Heart left ventricle (tissue), 16 donors: ENCODE results near the gene KIF16B. TPM values are rescaled to one million over a fixed set of nuclear protein-coding genes. Genes with fewer than 3 reads are reported as not detected.

Experiments used
- ATAC-seq, 4 donors: fragments of 200-7000 bp; cut with Tn5 transposase; one replicate each; pipeline ENCODE4 v1.9.1; 2020 to 2022; ENCODE audit warnings: moderate library complexity in 4 of 4, mild to moderate bottlenecking in 3 of 4, moderate number of reproducible peaks in 1 of 4
- DNase-seq, 5 donors: peaks; one replicate each; pipeline ENCODE4 v3.0.0-alpha.2; 2020
- H3K27ac ChIP-seq, 12 donors: fragments of 200-600 bp; sonication (generic) in 4 of 12; one replicate each; pipeline versions ENCODE4 v1.5.0 to v1.8.0; 2016 to 2022; ENCODE audit warnings: mild to moderate bottlenecking in 2 of 12
- H3K27me3 ChIP-seq, 9 donors: fragments of 200-600 bp; sonication (generic) in 2 of 9; one replicate each; pipeline versions ENCODE4 v1.5.1 to v1.8.0; 2016 to 2022; ENCODE audit warnings: mild to moderate bottlenecking in 3 of 9
- H3K36me3 ChIP-seq, 9 donors: fragments of 200-600 bp; sonication (generic) in 2 of 9; one replicate each; pipeline versions ENCODE4 v1.5.0 to v1.8.0; 2018 to 2022; ENCODE audit warnings: mild to moderate bottlenecking in 2 of 9
- H3K4me1 ChIP-seq, 12 donors: fragments of 200-600 bp; sonication (generic) in 4 of 12; one replicate each; pipeline versions ENCODE4 v1.5.0 to v1.8.0; 2016 to 2022; ENCODE audit warnings: mild to moderate bottlenecking in 3 of 12
- H3K4me3 ChIP-seq, 12 donors: fragments of 200-600 bp; sonication (generic) in 4 of 12; one replicate each; pipeline versions ENCODE4 v1.5.0 to v1.8.0; 2017 to 2022; ENCODE audit warnings: mild to moderate bottlenecking in 9 of 12, moderate library complexity in 4 of 12
- H3K9me3 ChIP-seq, 12 donors: fragments of 200-600 bp; sonication (generic) in 4 of 12; one replicate each; pipeline versions ENCODE4 v1.5.0 to v1.8.0; 2016 to 2022; ENCODE audit warnings: mild to moderate bottlenecking in 1 of 12
- CTCF ChIP-seq, 12 donors: fragments of 200-600 bp; sonication (generic) in 4 of 12; IDR thresholded peaks; one replicate each; pipeline versions ENCODE4 v1.5.0 to v1.8.0; 2018 to 2022; ENCODE audit warnings: antibody characterized with exemption in 12 of 12, mild to moderate bottlenecking in 5 of 12
- POLR2A ChIP-seq, 2 donors: fragments of 450-650 bp; IDR thresholded peaks; one replicate each; pipeline ENCODE4 v1.6.1; 2017; ENCODE audit warnings: antibody characterized with exemption in 2 of 2, mild to moderate bottlenecking in 2 of 2, moderate library complexity in 2 of 2
- WGBS, 4 donors: extraction: QIAGEN DNeasy Blood & Tissue Kit in 2 of 4; methylation state at CpG; one replicate each; pipeline versions ENCODE4 v1.1.5 to v1.1.7; 2013 to 2018; 5-methylcytosine and 5-hydroxymethylcytosine counted together
- intact Hi-C, 10 donors: fragments of 100-400 bp; cut with DNase I; formaldehyde crosslinking; loops; one replicate each; pipeline versions ENCODE4 v1.11.1 to v1.14.2; 2022
- long read RNA-seq, 3 donors: library from polyadenylated mRNA; unstranded; transcript quantifications; one replicate each; pipeline ENCODE4 v2.0.0, GENCODE V29; 2020 to 2021
- polyA plus RNA-seq, 2 donors: library from polyadenylated mRNA; stranded (reverse); fragments of 200-250 nt; gene quantifications; one replicate each; pipeline ENCODE4 v1.2.3, GENCODE V29; 2013
- total RNA-seq, 9 donors: library from RNA; depleted of rRNA in 2 of 9; stranded (reverse); fragments of >200 nt in 2 of 9; fragmentation: NEBNext Ultra II Directional in 3 of 9; extraction: Animal tissue kit (Norgen Biotek cat#: 25700) in 3 of 9; gene quantifications; one replicate each; pipeline versions ENCODE4 v1.1.0 to v1.2.4, GENCODE V29; 2016 to 2023
- donor health status: ischemic (EF 13 %, LVEDD 7.1; RV severe dilation, severe dysfunction).
- donor health status: healthy with polysubstance abuse.
- donor health status: DM: no; HTN: yes; CAD: no.
- donor health status: DM: no; HTN: no; CAD: no.
- donor health status: ischemic (EF 25% LVEDD 6.9; RV normal size, moderate dysfunction).
- donor health status: ischemic (EF 25% LVEDD 5.7; RV mildly dilated, moderate dysfunction).
- donor health status: healthy.
- donor health status: DM: yes; HTN: yes; CAD: no.
- donor health status: ischemic (EF 35%, LVEDD 5.7; RV mildly dilated, moderate dysfunction).
- donor health status: nonischemic (EF 11% LVEDD 7.7; RV severe dilation, severe dysfunction).
- donor health status: DM: yes; HTN: yes; CAD: no.
- donor health status: PGD.
- donor health status: ischemic (EF 29% LVEDD 5.4; RV normal size, mild dysfunction).
- donor health status: nonischemic (EF 23%, LVEDD 6.1; RV moderate dilation, normal function).

KIF16B gene
- 10 to 100 TPM; 12.6 to 31.8 (median 17.8) TPM for total RNA-seq
- polyA plus RNA-seq = 10 to 100 TPM in 1 of 2 donors, 1 to 10 TPM in 1; 8.8 to 18.0 TPM
- long read RNA-seq, donor 1, partial matches to known transcripts = 32 of 40 reads
- long read RNA-seq, donor 1, other reads (novel, unspliced or antisense) = 8 of 40 reads
- long read RNA-seq, donor 2, partial matches to known transcripts = 36 of 74 reads
- long read RNA-seq, donor 2, other reads (novel, unspliced or antisense) = 38 of 74 reads
- long read RNA-seq, donor 3, partial matches to known transcripts = 25 of 35 reads
- long read RNA-seq, donor 3, other reads (novel, unspliced or antisense) = 10 of 35 reads

- intact Hi-C loops = loop anchor here in 4 of 10 donors (2.0 to 10.0 kb wide), 3 partner anchors 48 to 156 kb away; no protein-coding TSS in a partner anchor
- Histone ChIP-seq H3K4me1 (peaks cover 0 to 36% (median 22%) of the 10 kb centered on the region in 12 donors), H3K4me3 (peak within 1 kb of the TSS; percentile 63 to 99 (median 89)), H3K9me3 (no peaks in the 10 kb centered on the region), H3K27ac (peak within 1 kb of the TSS in 11 of 12 donors; percentile 53 to 86 (median 78)), H3K36me3 (no peaks in the 10 kb centered on the region), H3K27me3 (no peaks in the 10 kb centered on the region)
- TF ChIP-seq CTCF (IDR thresholded peaks at IDR 0.05) (peak in 2 of 12 donors; percentile 1 to 16), POLR2A (IDR thresholded peaks at IDR 0.05) (no peak)
- peak; percentile 89 to 98 (median 96) for ATAC-seq
- DNase-seq = peak; percentile 92 to 96 (median 93)
- 10 to 29% (median 16%) methylated on average over 21 to 65 of the region's 65 CpGs for WGBS, 4 donors
Observed at GRCh38 chr20:16573001-16573965, at the start of gene KIF16B. KIF16B (minus strand) TSS chr20:16573448; CDS start chr20:16573275, 173 bp downstream.

GRCh38 chr20:16622501-16622900 is 49.3 kb upstream of the KIF16B start:
- no peaks in the 10 kb centered on the region for H3K4me1 ChIP-seq
- DNase-seq (no peak), ATAC-seq (no peak)
- H3K36me3 ChIP-seq = no peaks in the 10 kb centered on the region
- no peak overlapping the region for H3K27ac ChIP-seq
- H3K4me3 ChIP-seq = no peak overlapping the region
- peaks cover 0 to 1% (median 0%) of the 10 kb centered on the region in 12 donors for H3K9me3 ChIP-seq
- intact Hi-C loops = no loop called here
- H3K27me3 ChIP-seq = no peaks in the 10 kb centered on the region
- TF ChIP-seq POLR2A (IDR thresholded peaks at IDR 0.05) (no peak), CTCF (IDR thresholded peaks at IDR 0.05) (no peak)

GRCh38 chr20:16621435-16622141 is 48.3 kb upstream of the KIF16B start:
- Histone ChIP-seq H3K27me3 (no peaks in the 10 kb centered on the region), H3K4me1 (no peaks in the 10 kb centered on the region), H3K36me3 (no peaks in the 10 kb centered on the region), H3K4me3 (no peak overlapping the region), H3K27ac (no peak overlapping the region), H3K9me3 (peaks cover 0 to 7% (median 0%) of the 10 kb centered on the region in 12 donors)
- intact Hi-C loops = no loop called here
- ATAC-seq (no peak), DNase-seq (no peak)
- WGBS, 4 donors = 71 to 85% (median 77%) methylated on average over 7 of the region's 7 CpGs
- TF ChIP-seq POLR2A (IDR thresholded peaks at IDR 0.05) (no peak), CTCF (IDR thresholded peaks at IDR 0.05) (no peak)
